ENCODE results near the gene LYAR.

DNA sequence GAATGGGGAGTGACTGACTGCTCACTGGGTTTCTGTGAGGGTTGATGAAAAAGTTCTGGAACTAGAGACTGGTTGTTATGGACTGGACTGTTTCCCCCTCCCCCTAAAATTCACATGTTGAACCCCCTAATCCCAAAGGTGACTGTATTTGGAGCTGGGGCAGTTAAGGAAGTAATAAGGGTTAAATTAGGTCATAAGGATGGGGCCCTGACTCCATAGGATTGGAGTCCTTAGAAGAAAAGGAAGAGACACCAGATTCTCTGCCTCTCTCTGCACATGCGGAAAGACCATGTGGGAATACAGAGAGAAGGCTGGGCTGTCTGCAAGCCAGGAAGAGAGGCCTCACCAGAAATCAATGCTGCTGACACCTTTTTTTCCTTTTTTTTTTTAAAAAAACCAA is 38.3 kb upstream of the LYAR start:
- TF ChIP-seq POLR2A (IDR thresholded peaks at IDR 0.05): no peak
- TF ChIP-seq, protein P1, sequence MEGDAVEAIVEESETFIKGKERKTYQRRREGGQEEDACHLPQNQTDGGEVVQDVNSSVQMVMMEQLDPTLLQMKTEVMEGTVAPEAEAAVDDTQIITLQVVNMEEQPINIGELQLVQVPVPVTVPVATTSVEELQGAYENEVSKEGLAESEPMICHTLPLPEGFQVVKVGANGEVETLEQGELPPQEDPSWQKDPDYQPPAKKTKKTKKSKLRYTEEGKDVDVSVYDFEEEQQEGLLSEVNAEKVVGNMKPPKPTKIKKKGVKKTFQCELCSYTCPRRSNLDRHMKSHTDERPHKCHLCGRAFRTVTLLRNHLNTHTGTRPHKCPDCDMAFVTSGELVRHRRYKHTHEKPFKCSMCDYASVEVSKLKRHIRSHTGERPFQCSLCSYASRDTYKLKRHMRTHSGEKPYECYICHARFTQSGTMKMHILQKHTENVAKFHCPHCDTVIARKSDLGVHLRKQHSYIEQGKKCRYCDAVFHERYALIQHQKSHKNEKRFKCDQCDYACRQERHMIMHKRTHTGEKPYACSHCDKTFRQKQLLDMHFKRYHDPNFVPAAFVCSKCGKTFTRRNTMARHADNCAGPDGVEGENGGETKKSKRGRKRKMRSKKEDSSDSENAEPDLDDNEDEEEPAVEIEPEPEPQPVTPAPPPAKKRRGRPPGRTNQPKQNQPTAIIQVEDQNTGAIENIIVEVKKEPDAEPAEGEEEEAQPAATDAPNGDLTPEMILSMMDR (IDR thresholded peaks at IDR 0.05): no peak

Measured in tibial nerve (tissue), 3 donors.